ES-I3 (cell line): ENCODE measurements around the gene NR2F1.

ENCODE experiments used
- H3K36me3 ChIP-seq: 2 replicates; pipeline ENCODE4 v1.6.1; 2013; ENCODE audit warnings: mild to moderate bottlenecking, low read length, control low read depth, moderate library complexity; ENCODE audit not compliant: insufficient read depth
- H3K4me1 ChIP-seq: 2 replicates; pipeline ENCODE4 v1.6.1; 2013; ENCODE audit warnings: mild to moderate bottlenecking, control low read depth, low read length; ENCODE audit not compliant: insufficient read depth
- H3K9ac ChIP-seq: 2 replicates; pipeline ENCODE4 v1.6.1; 2013; ENCODE audit warnings: low read depth, mild to moderate bottlenecking, low read length, moderate library complexity
- H3K9me3 ChIP-seq: 2 replicates; pipeline ENCODE4 v1.6.1; 2013; ENCODE audit warnings: mild to moderate bottlenecking, low read length, moderate library complexity; ENCODE audit not compliant: control insufficient read depth, insufficient read depth

Gene NR2F1

GRCh38 chr5:93611273-93611975 lies 28.4 kb downstream of the NR2F1 start:
- no peaks in the 10 kb centered on the region for H3K36me3 ChIP-seq
- H3K9ac ChIP-seq: no peak overlapping the region
- no peaks in the 10 kb centered on the region for H3K9me3 ChIP-seq
- H3K4me1 ChIP-seq: peaks cover 4% of the 10 kb centered on the region; the same call in 1 of the 2 replicates

GRCh38 chr5:93611976-93612854 lies 29.2 kb downstream of the NR2F1 start:
- Histone ChIP-seq H3K36me3 (no peaks in the 10 kb centered on the region), H3K9ac (no peak overlapping the region; the same call in 1 of the 2 replicates), H3K9me3 (no peaks in the 10 kb centered on the region), H3K4me1 (peaks cover 4% of the 10 kb centered on the region; the same call in 1 of the 2 replicates)

GRCh38 chr5:93612855-93613243 lies 29.8 kb downstream of the NR2F1 start:
- Histone ChIP-seq H3K36me3 (no peaks in the 10 kb centered on the region), H3K9ac (no peak overlapping the region), H3K4me1 (no peaks in the 10 kb centered on the region), H3K9me3 (no peaks in the 10 kb centered on the region)

- H3K36me3 ChIP-seq: no peaks in the 10 kb centered on the region
- no peaks in the 10 kb centered on the region for H3K9me3 ChIP-seq
- H3K9ac ChIP-seq: no peak overlapping the region
- H3K4me1 ChIP-seq: no peaks in the 10 kb centered on the region
These were observed 33.6 kb downstream of the NR2F1 start for GRCh38 chr5:93616538-93617174.

GRCh38 chr5:93620487-93621326 lies 37.7 kb downstream of the NR2F1 start:
- H3K9ac ChIP-seq: peak overlapping the region; percentile 68; the same call in 1 of the 2 replicates
- no peaks in the 10 kb centered on the region for H3K9me3 ChIP-seq

GRCh38 chr5:93621327-93621798 lies 38.3 kb downstream of the NR2F1 start:
- Histone ChIP-seq H3K9me3 (no peaks in the 10 kb centered on the region), H3K4me1 (no peaks in the 10 kb centered on the region), H3K36me3 (no peaks in the 10 kb centered on the region), H3K9ac (peak overlapping the region; percentile 68; the same call in 1 of the 2 replicates)

More at GRCh38 chr5:93620487-93621326, 37.7 kb downstream of the NR2F1 start:
- no peaks in the 10 kb centered on the region for H3K4me1 ChIP-seq
- no peaks in the 10 kb centered on the region for H3K36me3 ChIP-seq

- Histone ChIP-seq H3K4me1 (no peaks in the 10 kb centered on the region), H3K9me3 (no peaks in the 10 kb centered on the region), H3K9ac (no peak overlapping the region), H3K36me3 (no peaks in the 10 kb centered on the region)
These were observed 39.3 kb downstream of the NR2F1 start for GRCh38 chr5:93622240-93622885.

- Histone ChIP-seq H3K4me1 (no peaks in the 10 kb centered on the region), H3K9me3 (no peaks in the 10 kb centered on the region), H3K9ac (no peak overlapping the region), H3K36me3 (no peaks in the 10 kb centered on the region)
These were observed 40.1 kb downstream of the NR2F1 start for GRCh38 chr5:93623153-93623552.

GRCh38 chr5:93626801-93627200 lies 43.8 kb downstream of the NR2F1 start:
- H3K9ac ChIP-seq: no peak overlapping the region
- no peaks in the 10 kb centered on the region for H3K9me3 ChIP-seq
- H3K36me3 ChIP-seq: no peaks in the 10 kb centered on the region
- H3K4me1 ChIP-seq: no peaks in the 10 kb centered on the region

- H3K9me3 ChIP-seq: no peaks in the 10 kb centered on the region
- H3K36me3 ChIP-seq: no peaks in the 10 kb centered on the region
- H3K9ac ChIP-seq: no peak overlapping the region
- no peaks in the 10 kb centered on the region for H3K4me1 ChIP-seq
These were observed 49.3 kb downstream of the NR2F1 start for GRCh38 chr5:93632327-93632726.

- no peaks in the 10 kb centered on the region for H3K9me3 ChIP-seq
- H3K4me1 ChIP-seq: no peaks in the 10 kb centered on the region
- H3K9ac ChIP-seq: no peak overlapping the region
- no peaks in the 10 kb centered on the region for H3K36me3 ChIP-seq
These were observed 53.0 kb downstream of the NR2F1 start for GRCh38 chr5:93635991-93636390.

GRCh38 chr5:93636837-93637236 lies 53.8 kb downstream of the NR2F1 start:
- H3K9me3 ChIP-seq: no peaks in the 10 kb centered on the region
- no peak overlapping the region for H3K9ac ChIP-seq

GRCh38 chr5:93637697-93638096 lies 54.7 kb downstream of the NR2F1 start:
- H3K4me1 ChIP-seq: no peaks in the 10 kb centered on the region
- H3K9me3 ChIP-seq: no peaks in the 10 kb centered on the region
- H3K9ac ChIP-seq: no peak overlapping the region
- H3K36me3 ChIP-seq: no peaks in the 10 kb centered on the region

More at GRCh38 chr5:93636837-93637236, 53.8 kb downstream of the NR2F1 start:
- Histone ChIP-seq H3K4me1 (no peaks in the 10 kb centered on the region), H3K36me3 (no peaks in the 10 kb centered on the region)
